SK-MEL-5 (cell line): ENCODE measurements around the gene GSTM4. TPM values are rescaled to one million over a fixed set of nuclear protein-coding genes. Genes with fewer than 3 reads are reported as not detected.
A peak's percentile ranks its signal among the peaks of the same experiment; 100 is the strongest.

Experiments used
- DNase-seq: peaks from one replicate; pipeline ENCODE4 v3.0.0-alpha.2; 2016; ENCODE audit warnings: low read depth, low spot score
- in situ Hi-C: cut with HindIII; loops from 2 replicates; pipeline ENCODE4 v1.10.0; 2016; ENCODE audit warnings: low sequenced_read_pairs, high pct_unique_total_duplicates, low pct_unique_long_range_greater_than_20kb
- polyA plus RNA-seq, 2 experiments: library from polyadenylated mRNA; depleted of rRNA; stranded (reverse); fragments of >200 nt; gene quantifications; 2 replicates each; pipeline ENCODE4 v1.2.3, GENCODE V29; 2015
- total RNA-seq: library from RNA; depleted of rRNA; stranded (reverse); fragments of >200 nt; shearing (Covaris generic); gene quantifications from 2 replicates; pipeline ENCODE4 v1.2.3, GENCODE V29; 2014; rRNA removed

Gene GSTM4
- 32.1 and 43.6 TPM in 2 replicates for total RNA-seq
- polyA plus RNA-seq (2015; cell fraction: cytosol; rRNA removed) = 81.0 and 89.8 TPM in 2 replicates
- polyA plus RNA-seq (2015; cell fraction: nucleus; rRNA removed) = 90.9 and 105 TPM in 2 replicates

GRCh38 chr1:109655615-109656519 is at the start of gene GSTM4:
GSTM4 (plus strand) TSS chr1:109656099; CDS start chr1:109656390, 291 bp downstream.
- in situ Hi-C loops = no loop called here
- peak; percentile 85 for DNase-seq

GRCh38 chr1:109609881-109610280 is 46.0 kb upstream of the GSTM4 start:
- in situ Hi-C loops = no loop called here
- DNase-seq = no peak

GRCh38 chr1:109610609-109611307 is 45.1 kb upstream of the GSTM4 start:
- in situ Hi-C loops = no loop called here

DNA sequence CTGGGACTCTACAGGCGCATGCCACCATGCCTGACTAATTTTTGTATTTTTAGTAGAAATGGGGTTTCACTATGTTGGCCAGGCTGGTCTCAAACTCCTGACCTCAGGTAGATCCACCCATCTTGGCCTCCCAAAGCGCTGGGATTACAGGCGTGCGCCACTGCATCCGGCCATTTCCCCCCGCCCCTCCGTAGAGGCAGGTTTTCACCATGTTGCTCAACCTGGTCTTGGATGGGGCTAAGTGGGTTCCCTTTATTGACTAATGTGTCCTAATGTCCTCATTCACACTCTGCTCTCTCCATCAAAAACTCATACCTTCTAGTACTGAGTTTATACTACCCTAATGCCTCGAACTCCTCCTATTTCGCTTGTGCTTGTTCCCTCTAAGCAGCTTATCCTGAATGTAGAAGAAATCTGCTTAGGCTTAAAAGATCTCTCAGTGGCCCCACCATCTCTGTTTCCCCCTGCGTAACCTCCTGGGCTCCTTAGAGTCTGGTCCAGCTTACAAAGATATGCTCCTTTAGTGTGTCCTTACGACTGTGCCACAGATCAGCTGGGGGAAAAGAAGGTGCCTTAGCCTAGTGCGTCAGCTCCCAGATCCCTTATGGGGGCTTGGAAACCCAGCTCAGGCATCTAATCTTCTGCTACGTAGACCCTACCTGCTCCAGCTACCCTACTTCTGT is 44.5 kb upstream of the GSTM4 start:
- DNase-seq = no peak
- in situ Hi-C loops = no loop called here

More at GRCh38 chr1:109610609-109611307, 45.1 kb upstream of the GSTM4 start:
- DNase-seq = no peak

GRCh38 chr1:109613361-109614147 is 42.3 kb upstream of the GSTM4 start:
- DNase-seq = no peak
- in situ Hi-C loops = no loop called here

GRCh38 chr1:109615879-109616278 is 40.0 kb upstream of the GSTM4 start:
- in situ Hi-C loops = no loop called here
- no peak for DNase-seq

DNA sequence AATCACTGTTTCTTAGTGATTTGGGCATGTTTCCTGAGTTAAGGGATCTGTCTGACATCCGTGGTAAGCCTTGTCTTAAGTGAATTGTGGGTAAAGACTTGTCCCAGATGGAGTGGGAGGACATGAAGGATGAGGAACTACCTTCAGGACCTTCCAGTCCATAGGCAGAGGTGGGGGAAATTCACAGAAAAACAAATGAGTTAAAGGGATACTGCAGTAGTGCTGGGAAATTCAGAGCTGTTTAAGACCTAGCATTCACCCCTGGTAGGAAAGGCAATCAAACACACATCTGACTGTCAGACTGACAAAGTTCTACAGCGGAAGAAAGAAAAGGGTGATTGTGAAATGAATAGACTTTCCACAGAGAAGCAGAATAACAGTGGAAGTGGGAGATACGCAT is 39.5 kb upstream of the GSTM4 start:
- in situ Hi-C loops = no loop called here

GRCh38 chr1:109617291-109617801 is 38.6 kb upstream of the GSTM4 start:
- peak; percentile 61 for DNase-seq
- in situ Hi-C loops = no loop called here

More for the DNA sequence above, 39.5 kb upstream of the GSTM4 start:
- DNase-seq = no peak

DNA sequence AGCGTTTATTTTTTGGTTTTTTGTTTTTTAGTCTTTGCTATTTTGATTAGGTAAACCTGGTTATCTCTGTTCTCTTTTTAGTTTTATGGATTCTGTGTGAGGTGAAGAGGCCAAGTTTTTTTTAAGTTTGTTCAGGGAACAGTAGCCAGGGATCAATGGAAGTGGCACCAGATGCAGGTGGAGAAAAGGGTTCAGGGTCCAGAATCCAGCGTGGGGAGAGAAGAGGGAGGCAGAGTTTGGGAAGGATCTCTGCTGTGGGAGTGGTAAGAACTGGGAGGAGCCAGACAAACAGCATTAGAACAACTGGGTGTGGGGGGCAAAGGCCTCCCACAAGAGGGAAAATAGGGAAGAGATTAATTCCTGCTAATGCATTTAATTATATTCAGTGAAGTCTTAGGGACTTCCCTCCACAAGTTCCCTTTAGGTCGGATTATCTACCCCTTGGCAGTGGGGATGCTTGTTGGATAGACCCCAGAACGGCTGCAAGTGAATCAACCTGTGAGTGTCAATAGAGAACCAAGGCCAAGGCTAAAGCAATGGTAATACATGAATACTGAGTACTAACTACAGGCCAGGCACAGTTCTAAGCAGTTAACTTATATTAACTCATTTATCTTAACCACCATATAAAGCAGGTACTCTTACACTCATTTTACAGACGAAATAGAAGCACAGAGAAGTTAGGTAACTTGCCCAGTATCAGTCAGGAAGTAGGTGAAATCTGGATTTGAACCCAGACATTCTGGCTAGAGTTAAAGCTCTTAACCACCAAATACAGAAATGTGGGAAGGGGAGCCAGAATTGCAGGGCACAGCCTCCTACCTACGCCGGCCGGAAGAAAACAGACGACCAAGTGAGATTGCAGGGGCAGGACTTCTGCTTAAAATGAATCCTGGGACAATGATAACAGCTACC is 37.0 kb upstream of the GSTM4 start:
- in situ Hi-C loops = no loop called here

GRCh38 chr1:109619576-109620400 is 36.1 kb upstream of the GSTM4 start, which contains the start of the genes AMPD2 and GNAT2:
AMPD2 (plus strand) TSS chr1:109619837; CDS start chr1:109621176, 1,339 bp downstream.
GNAT2 (minus strand) TSS chr1:109619616; CDS start chr1:109612870, 6,746 bp downstream.
- DNase-seq = peak; percentile 75
- in situ Hi-C loops = no loop called here

More for the DNA sequence above, 37.0 kb upstream of the GSTM4 start:
- DNase-seq = no peak

DNA sequence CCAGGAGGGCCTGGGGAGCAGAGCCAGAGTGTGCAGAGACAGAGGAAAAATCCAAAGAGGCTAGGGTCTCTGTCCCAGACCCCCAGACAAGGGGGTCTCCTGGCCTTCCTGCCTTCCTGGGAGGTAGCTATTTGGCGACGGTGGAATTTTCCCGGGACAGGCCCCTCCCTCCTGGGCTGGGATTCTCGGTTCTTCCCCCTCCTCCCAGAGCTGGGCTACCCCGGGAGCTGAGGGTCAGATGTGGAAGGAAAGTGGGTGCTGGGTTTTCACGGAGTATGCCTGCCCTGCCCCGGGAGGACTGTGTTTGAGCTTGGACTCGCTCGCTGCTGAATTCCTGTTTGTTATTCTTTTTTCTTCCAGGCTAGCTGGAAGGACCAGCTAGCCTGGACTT is 35.5 kb upstream of the GSTM4 start:
- no peak for DNase-seq
- in situ Hi-C loops = no loop called here

DNA sequence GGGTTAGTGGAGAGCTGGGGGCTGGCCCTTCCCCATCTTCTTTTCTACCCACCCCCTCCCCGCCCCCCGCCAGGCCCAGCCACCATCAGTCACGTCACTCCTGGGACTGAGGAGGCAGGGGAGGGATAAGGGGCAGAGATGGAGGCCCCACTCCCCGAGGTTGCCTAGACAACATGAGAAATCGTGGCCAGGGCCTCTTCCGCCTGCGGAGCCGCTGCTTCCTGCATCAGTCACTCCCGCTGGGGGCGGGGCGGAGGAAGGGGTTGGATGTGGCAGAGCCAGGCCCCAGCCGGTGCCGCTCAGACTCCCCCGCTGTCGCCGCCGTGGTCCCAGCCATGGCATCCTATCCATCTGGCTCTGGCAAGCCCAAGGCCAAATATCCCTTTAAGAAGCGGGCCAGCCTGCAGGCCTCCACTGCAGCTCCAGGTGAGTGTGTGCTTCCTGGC is 35.0 kb upstream of the GSTM4 start:
- peak; percentile 77 for DNase-seq

DNA sequence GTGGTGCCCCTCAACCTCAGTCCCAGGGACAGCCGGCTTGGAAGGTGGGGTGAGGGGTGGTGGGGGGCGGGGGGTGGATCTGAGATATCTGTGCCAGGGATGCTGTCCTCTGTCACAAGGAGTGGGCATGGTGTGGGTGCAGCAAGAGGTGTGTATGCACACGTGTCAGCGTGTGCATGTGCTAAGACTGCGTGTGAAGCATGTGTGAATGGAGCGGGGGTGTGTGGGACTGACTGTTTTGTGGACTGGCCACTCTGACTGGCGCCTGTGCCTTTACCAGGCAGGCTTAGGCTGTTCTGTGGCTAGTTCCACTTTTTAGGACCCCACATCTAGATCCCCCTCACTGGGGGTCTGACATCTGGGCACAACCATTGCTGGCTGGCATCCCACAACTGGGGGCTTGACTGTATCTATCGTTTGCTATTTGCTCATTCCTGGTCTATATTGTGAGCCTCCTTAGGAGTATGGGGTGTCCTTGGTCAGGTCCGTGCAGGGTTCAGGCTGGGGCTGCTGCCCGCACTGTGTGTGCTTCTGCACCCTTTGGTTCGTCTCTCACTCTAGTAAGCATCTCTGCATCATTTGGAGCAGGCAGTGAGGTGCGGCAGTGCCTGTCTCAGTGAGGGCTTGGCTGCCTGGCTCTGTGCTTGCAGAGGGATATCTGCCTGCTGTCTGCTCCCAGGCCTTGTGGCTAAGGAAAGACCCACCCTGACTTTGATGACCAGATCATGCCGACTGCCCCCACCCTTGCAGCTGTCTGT is 34.3 kb upstream of the GSTM4 start:
- in situ Hi-C loops = no loop called here
- DNase-seq = no peak

More for the DNA sequence above, 35.0 kb upstream of the GSTM4 start:
- in situ Hi-C loops = no loop called here

DNA sequence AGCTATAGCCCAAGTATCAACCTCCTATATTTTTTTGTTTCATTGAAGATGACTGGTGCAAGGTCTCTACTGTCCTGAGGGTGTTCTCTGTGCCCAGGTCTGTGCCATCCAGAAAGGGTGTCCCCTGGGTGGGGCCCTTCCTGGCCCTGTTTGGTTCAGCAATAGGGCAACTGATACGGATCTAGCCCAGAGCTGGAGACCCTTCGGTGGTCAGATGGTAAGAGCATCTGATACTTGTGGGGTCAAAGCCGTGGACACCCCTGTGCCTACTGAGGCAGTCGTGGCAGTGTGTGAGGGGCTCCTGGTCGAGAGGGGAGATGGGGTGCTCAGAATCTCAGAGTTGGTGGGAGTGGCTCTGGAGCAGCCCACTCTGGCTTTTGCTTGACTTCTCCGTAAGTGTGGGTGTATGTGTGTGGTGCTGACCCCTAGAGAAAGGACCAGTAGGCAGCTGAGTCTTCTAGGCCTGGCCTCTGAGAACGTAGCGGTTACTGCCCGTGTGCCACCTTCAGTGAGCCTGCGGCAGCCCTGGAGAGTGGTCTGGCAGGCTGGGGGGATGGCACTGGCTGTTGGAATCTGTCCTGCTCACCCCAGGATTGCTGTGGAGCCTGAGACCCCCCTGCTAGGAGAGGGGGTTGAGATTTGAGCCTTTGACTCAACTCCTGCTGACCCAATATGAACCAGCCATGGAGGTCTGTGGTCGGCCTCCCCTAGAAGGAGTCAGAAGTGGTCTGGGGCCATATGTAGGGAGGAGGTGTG is 33.6 kb upstream of the GSTM4 start:
- DNase-seq = no peak
- in situ Hi-C loops = no loop called here
